SK-N-SH treated with all-trans-retinoic acid at 6 μM for 48 hours (cell line): Measurements from ENCODE around the gene COL3A1.

Source experiments
- ATAC-seq: fragments of 200-7000 bp; cut with Tn5 transposase; 3 replicates; pipeline ENCODE4 v1.9.1; 2020; ENCODE audit warnings: mild to moderate bottlenecking, moderate library complexity
- ARNTL ChIP-seq: fragments of 450-650 bp; formaldehyde crosslinking; IDR thresholded peaks from 2 replicates; pipeline ENCODE4 v1.5.0; 2020; ENCODE audit warnings: low read depth, mild to moderate bottlenecking, moderate library complexity, borderline replicate concordance
- BACH2 ChIP-seq: fragments of 250-450 bp; sonication (Bioruptor Pico); IDR thresholded peaks from 2 replicates; pipeline ENCODE4 v1.9.0; 2021; ENCODE audit warnings: mild to moderate bottlenecking, borderline replicate concordance
- CREB5 ChIP-seq: fragments of 250-450 bp; sonication (Bioruptor Pico); IDR thresholded peaks from 2 replicates; pipeline ENCODE4 v1.5.1; 2020; ENCODE audit warnings: low read depth, mild to moderate bottlenecking, moderate library complexity
- CSDC2 ChIP-seq: fragments of 250-450 bp; sonication (Bioruptor Pico); IDR thresholded peaks from 2 replicates; pipeline ENCODE4 v1.5.0; 2020; ENCODE audit warnings: mild to moderate bottlenecking, moderate library complexity
- CSRNP3 ChIP-seq: fragments of 250-450 bp; sonication (Bioruptor Pico); IDR thresholded peaks from 2 replicates; pipeline ENCODE4 v1.5.1; 2021; ENCODE audit warnings: mild to moderate bottlenecking, moderate library complexity
- ESRRG ChIP-seq: fragments of 250-450 bp; sonication (Bioruptor Pico); IDR thresholded peaks from 2 replicates; pipeline ENCODE4 v1.6.1; 2021; ENCODE audit warnings: mild to moderate bottlenecking
- GLIS3 ChIP-seq: fragments of 250-450 bp; sonication (Bioruptor Pico); IDR thresholded peaks from 2 replicates; pipeline ENCODE4 v1.5.0; 2020; ENCODE audit warnings: mild to moderate bottlenecking, moderate library complexity
- ISL1 ChIP-seq: fragments of 250-450 bp; sonication (Bioruptor Pico); IDR thresholded peaks from 2 replicates; pipeline ENCODE4 v2.1.2; 2022; ENCODE audit warnings: mild to moderate bottlenecking, moderate library complexity
- OSR1 ChIP-seq: fragments of 250-450 bp; sonication (Bioruptor Pico); IDR thresholded peaks from 2 replicates; pipeline ENCODE4 v1.8.0; 2022; ENCODE audit warnings: moderate library complexity, mild to moderate bottlenecking, inconsistent platforms
- PATZ1 ChIP-seq: fragments of 250-450 bp; sonication (Bioruptor Pico); IDR thresholded peaks from 2 replicates; pipeline ENCODE4 v1.8.0; 2020; ENCODE audit warnings: mild to moderate bottlenecking, moderate library complexity, borderline replicate concordance
- POU6F1 ChIP-seq: fragments of 250-450 bp; sonication (Bioruptor Pico); IDR thresholded peaks from 2 replicates; pipeline ENCODE4 v1.8.0; 2021; ENCODE audit warnings: low read depth, mild to moderate bottlenecking, moderate library complexity, borderline replicate concordance
- PPARA ChIP-seq: fragments of 250-450 bp; sonication (Bioruptor Pico); IDR thresholded peaks from 2 replicates; pipeline ENCODE4 v1.5.0; 2020; ENCODE audit warnings: mild to moderate bottlenecking, borderline replicate concordance
- RARB ChIP-seq: fragments of 250-450 bp; sonication (Bioruptor Pico); IDR thresholded peaks from 2 replicates; pipeline ENCODE4 v1.8.0; 2021; ENCODE audit warnings: mild to moderate bottlenecking, moderate library complexity
- SNAI2 ChIP-seq: fragments of 250-450 bp; sonication (Bioruptor Pico); IDR thresholded peaks from 2 replicates; pipeline ENCODE4 v1.5.0; 2020; ENCODE audit warnings: mild to moderate bottlenecking, moderate library complexity
- TCF4 ChIP-seq: fragments of 250-450 bp; sonication (Bioruptor Pico); IDR thresholded peaks from 2 replicates; pipeline ENCODE4 v1.8.0; 2021; ENCODE audit warnings: mild to moderate bottlenecking, moderate library complexity, borderline replicate concordance
- TOX ChIP-seq: fragments of 250-450 bp; sonication (Bioruptor Pico); IDR thresholded peaks from 2 replicates; pipeline ENCODE4 v1.8.0; 2021; ENCODE audit warnings: mild to moderate bottlenecking, moderate library complexity, borderline replicate concordance
- TSHZ2 ChIP-seq: fragments of 250-450 bp; sonication (Bioruptor Pico); IDR thresholded peaks from 2 replicates; pipeline ENCODE4 v1.5.0; 2020; ENCODE audit warnings: mild to moderate bottlenecking, moderate library complexity
- ZC3H10 ChIP-seq: fragments of 250-450 bp; sonication (Bioruptor Pico); IDR thresholded peaks from 2 replicates; pipeline ENCODE4 v1.5.1; 2021; ENCODE audit warnings: mild to moderate bottlenecking, moderate library complexity
- ZFP3 ChIP-seq: fragments of 250-450 bp; sonication (Bioruptor Pico); IDR thresholded peaks from 2 replicates; pipeline ENCODE4 v1.5.0; 2020; ENCODE audit warnings: mild to moderate bottlenecking, moderate library complexity
- ZFP30 ChIP-seq: fragments of 450-650 bp; formaldehyde crosslinking; IDR thresholded peaks from 2 replicates; pipeline ENCODE4 v1.5.0; 2022; ENCODE audit warnings: mild to moderate bottlenecking, moderate library complexity
- ZNF565 ChIP-seq: fragments of 450-650 bp; formaldehyde crosslinking; conservative IDR thresholded peaks from 2 replicates; pipeline ENCODE4 v1.5.0; 2020; ENCODE audit warnings: low read depth, mild to moderate bottlenecking, moderate library complexity
- ZNF70 ChIP-seq: fragments of 450-650 bp; formaldehyde crosslinking; IDR thresholded peaks from 2 replicates; pipeline ENCODE4 v1.5.0; 2020; ENCODE audit warnings: mild to moderate bottlenecking, moderate library complexity
- ZNF8 ChIP-seq: fragments of 450-650 bp; formaldehyde crosslinking; IDR thresholded peaks from 2 replicates; pipeline ENCODE4 v1.5.0; 2020; ENCODE audit warnings: mild to moderate bottlenecking, moderate library complexity

Gene COL3A1

GRCh38 chr2:188978291-188979081 lies 4.3 kb downstream of the COL3A1 start:
- peak; percentile 35 for ATAC-seq
- no peak; the same call in none of the 2 replicates for TF ChIP-seq POU6F1 (CRISPR knock-in tag)
- no peak for TF ChIP-seq ZFP30
- no peak for TF ChIP-seq PPARA (CRISPR knock-in tag)
- TF ChIP-seq CSRNP3: peak; percentile 68
- TF ChIP-seq SNAI2 (CRISPR knock-in tag): no peak
- no peak for TF ChIP-seq ZNF565 (CRISPR knock-in tag)
- peak; percentile 85; the same call in 1 of the 2 replicates for TF ChIP-seq TCF4
- TF ChIP-seq ISL1 (CRISPR knock-in tag): peak; percentile 97
- no peak for TF ChIP-seq OSR1 (CRISPR knock-in tag)
- TF ChIP-seq ESRRG (CRISPR knock-in tag): no peak
- TF ChIP-seq TSHZ2 (CRISPR knock-in tag): no peak
- no peak for TF ChIP-seq ZFP3 (CRISPR knock-in tag)
- TF ChIP-seq GLIS3 (CRISPR knock-in tag): no peak
- no peak for TF ChIP-seq ARNTL (CRISPR knock-in tag)
- no peak; the same call in 1 of the 2 replicates for TF ChIP-seq PATZ1
- peak; percentile 78 for TF ChIP-seq CREB5 (CRISPR knock-in tag)
- peak; percentile 84; the same call in 1 of the 2 replicates for TF ChIP-seq ZC3H10 (CRISPR knock-in tag)
- TF ChIP-seq ZNF70 (CRISPR knock-in tag): no peak
- TF ChIP-seq ZNF8 (CRISPR knock-in tag): no peak
- TF ChIP-seq RARB (CRISPR knock-in tag): peak; percentile 89
- TF ChIP-seq TOX: peak; percentile 96
- no peak for TF ChIP-seq CSDC2 (CRISPR knock-in tag)
- TF ChIP-seq BACH2 (CRISPR knock-in tag): no peak
- TF ChIP-seq, all 23 proteins: peak for 7
